G401 (cell line): ENCODE data around the gene CYP3A4. TPM values are rescaled to one million over a fixed set of nuclear protein-coding genes. Genes with fewer than 3 reads are reported as not detected.
"Not testable (repeated sequence)": the region's sequence is repeated elsewhere in the genome, so short reads cannot be mapped to it uniquely, and the experiment has no call there.

Experiments used
- DNase-seq: peaks from one replicate; pipeline ENCODE4 v3.0.0-alpha.2; 2015; ENCODE audit warnings: low spot score
- in situ Hi-C: cut with HindIII; loops from 2 replicates; pipeline ENCODE4 v1.10.0; 2016; ENCODE audit warnings: low sequenced_read_pairs, mixed read lengths
- total RNA-seq: library from RNA; depleted of rRNA; stranded (reverse); fragments of >200 nt; shearing (Covaris generic); gene quantifications from 2 replicates; pipeline ENCODE4 v1.2.3, GENCODE V29; 2014; rRNA removed

CYP3A4 gene
- total RNA-seq, 1 experiment from 2014 or later = not detected

DNA sequence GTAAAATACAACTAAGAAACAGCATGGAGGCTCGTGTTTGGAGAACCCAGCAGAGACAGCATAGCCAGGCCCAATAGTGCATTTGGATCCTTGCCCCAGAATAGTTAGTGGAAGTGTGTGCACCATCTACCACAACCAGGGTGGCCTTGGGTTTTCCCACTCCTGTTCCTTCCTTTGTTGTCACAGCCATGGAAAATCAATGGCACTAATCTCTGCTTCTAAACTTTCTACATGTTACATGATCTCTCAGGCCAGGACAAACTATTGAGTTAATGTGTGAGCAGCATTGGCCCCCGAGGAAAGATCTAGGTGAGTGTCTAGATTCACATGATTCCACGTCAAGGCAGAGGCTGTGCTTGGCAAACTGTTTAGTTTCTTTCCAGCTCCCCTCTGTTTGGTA is 51.0 kb downstream of the CYP3A4 start:
- in situ Hi-C loops = no loop called here
- DNase-seq = no peak

DNA sequence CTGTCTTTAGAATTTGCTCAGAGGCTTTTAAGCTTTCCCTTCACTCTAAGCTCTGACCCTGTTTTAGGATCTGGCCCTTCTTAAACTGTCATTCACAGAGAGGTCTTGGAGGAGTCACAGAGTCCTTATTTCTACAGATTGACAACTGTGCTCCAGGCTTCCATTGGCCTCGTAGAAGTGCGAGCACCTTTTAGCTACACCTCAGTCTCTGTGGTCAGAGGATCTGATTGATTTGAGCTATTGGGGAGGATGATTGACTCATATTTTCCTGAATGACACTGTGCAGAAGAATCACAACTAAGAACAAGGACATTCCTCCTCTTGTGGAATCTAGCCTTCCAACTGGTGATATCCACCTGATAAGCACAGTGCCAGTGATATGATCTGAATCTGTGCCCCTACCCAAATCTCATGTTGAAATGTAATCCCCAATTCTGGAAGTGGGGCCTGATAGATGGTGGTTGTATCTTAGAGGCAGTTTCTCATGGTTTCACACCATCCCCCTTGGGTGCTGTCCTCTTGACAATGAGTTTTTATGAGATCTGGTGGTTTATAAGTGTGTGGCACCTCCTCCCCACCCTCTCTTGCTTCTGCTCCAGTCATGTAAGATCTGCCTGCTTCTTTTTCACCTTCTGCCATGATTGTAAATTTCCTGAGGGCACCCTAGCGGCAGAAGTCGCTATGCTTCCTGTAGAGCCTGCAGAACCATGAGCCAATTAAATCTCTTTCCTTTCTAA is 52.2 kb downstream of the CYP3A4 start:
- DNase-seq = no peak
- in situ Hi-C loops = no loop called here

- no peak for DNase-seq
- in situ Hi-C loops = no loop called here
Observed at GRCh38 chr7:99730992-99731391, 53.0 kb downstream of the CYP3A4 start.

DNA sequence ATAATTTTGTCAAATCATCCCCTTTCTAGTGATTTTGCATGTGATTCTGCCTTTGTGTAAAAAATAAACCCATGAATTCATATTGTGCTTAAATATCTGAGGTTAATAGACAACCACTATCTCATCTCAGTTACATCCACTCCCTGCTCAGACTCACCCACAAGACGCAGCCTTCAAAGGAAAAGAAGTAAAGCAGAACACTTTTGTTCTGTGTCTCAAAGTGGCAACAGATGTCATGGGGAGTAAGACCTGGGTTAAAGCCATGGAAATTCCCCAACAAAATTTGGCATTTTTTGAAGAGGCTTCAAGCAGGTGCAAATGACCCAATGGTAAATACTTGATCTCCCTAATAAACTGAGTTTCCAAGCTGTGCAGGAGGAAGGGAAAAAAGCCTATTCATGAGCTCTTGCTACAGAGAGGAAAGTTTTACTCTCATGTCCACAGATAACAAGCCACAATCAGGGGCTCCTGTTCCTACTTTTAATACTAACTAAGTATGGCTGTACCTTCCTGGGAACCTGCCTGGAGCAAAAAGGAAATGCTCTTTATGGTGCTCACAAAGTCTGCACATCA is 53.7 kb downstream of the CYP3A4 start:
- DNase-seq = no peak
- in situ Hi-C loops = no loop called here

DNA sequence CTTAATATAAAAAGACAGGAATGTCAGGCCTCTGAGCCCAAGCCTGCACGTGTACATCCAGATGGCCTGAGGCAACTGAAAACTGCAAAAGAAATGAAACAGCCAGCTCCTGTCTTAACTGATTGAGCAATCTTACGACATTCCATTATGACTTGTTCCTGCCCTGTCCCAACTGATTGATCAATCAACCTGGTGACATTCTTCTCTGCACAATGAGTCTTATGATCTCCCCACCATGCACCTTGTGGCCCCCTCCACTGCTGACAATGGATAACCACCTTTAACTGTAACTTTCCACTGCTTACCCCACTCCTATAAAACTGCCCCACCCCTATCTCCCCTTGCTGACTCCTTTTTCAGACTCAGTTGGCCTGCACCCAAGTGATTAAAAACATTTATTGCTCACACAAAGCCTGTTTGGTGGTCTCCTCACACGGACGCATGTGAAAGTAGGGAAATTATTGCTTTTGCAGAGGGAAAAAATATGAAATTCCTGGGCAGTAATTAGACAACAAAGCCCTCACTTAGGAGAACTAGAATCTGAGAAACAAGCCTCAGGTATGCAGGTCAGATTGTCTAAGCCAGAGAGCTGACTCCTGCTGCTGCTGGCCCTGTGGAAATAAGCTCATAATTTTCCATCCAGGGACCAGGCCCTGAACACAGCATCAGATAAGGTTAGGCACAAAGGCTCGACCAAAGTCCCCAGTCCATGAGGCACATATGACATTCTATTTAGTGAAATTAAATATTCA is 54.3 kb downstream of the CYP3A4 start:
- in situ Hi-C loops = no loop called here
- no peak for DNase-seq

- in situ Hi-C loops = no loop called here
- DNase-seq = no peak
Observed at GRCh38 chr7:99728615-99729014, 55.4 kb downstream of the CYP3A4 start.

DNA sequence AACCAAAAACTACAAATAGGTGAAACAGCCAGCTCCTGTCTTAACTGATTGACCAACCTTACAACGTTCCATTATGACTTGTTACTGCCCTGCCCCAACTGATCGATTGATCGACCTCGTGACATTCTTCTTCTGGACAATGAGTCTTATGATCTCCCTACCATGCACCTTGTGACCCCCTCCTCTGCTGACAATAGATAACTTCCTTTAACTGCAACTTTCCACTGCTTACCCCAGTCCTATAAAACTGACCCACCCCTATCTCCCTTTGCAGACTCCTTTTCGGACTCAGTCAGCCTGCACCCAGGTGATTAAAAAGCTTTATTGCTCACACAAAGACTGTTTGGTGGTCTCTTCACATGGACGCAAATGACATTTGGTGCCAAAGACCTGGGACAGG is 60.8 kb downstream of the CYP3A4 start:
- DNase-seq, in situ Hi-C loops: not testable (repeated sequence)

DNA sequence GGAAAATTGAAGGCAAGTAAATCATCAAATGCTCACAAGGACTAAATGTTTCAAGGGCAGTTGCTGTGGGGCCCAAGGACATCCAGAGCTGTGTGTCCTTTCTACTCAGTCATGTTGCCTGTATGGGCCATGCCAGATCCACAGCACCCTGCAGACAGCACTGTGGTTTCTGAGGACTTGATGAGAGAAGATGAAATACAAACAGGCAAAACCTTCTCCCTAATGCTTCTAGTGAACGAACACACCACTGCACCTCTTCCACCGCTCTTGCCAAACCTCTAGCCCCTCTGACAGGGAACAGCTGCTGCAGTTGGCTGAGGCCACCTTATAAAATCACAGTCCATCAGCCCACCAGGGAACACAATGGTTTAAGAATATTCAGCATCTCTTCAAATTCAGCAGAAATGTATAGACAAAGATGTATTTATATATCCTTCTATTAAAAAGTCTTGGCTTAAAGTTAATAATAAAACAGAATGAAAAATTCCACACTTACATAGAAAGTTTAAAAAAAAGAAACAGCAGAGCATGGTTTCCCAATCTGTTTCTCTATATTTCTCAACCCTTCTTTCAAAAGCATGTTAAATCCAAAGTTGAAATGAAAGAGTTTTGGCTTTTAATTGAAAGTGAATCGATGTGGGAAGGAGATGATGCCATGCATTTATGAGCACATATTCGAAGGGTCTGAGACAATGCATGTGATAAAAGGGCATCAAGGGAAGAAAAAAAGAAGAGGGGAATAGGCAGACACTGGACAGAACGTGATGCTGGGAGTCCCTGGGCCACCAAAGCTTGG is 63.0 kb downstream of the CYP3A4 start:
- no peak for DNase-seq
- in situ Hi-C loops = no loop called here

DNA sequence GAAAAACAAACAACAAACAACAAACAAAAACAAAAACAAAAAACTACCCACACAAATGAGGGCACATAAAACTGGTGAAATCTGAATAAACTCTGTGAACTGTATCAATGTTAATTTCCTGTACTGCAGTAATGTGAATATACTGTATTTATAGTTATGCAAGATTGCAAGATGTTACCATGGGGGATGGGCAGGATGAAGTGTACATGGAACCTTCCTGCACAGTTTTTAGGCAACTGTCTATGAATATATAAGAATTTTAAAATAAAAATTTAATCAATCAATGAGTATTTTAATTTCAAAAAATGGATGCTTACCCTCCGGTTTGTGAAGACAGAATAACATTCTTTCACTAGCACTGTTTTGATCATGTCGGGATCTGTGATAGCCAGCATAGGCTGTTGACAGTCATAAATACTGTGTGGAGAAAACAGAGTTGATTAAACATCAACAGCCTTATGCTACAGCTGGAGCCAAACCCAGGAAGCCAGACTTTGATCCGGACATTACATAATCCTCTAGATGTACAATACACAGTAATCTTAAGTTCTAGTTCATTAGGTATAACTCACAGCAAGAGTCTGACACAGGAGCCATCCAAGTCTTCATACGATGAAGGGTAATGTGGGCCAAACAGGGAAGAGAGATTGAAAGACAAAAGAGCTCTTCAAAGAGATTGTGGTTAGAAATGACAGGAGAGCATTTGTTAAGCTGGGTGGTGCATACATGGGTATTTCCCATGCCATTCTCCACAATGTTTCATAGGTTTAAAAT is 63.8 kb downstream of the CYP3A4 start:
- in situ Hi-C loops = no loop called here
- no peak for DNase-seq

DNA sequence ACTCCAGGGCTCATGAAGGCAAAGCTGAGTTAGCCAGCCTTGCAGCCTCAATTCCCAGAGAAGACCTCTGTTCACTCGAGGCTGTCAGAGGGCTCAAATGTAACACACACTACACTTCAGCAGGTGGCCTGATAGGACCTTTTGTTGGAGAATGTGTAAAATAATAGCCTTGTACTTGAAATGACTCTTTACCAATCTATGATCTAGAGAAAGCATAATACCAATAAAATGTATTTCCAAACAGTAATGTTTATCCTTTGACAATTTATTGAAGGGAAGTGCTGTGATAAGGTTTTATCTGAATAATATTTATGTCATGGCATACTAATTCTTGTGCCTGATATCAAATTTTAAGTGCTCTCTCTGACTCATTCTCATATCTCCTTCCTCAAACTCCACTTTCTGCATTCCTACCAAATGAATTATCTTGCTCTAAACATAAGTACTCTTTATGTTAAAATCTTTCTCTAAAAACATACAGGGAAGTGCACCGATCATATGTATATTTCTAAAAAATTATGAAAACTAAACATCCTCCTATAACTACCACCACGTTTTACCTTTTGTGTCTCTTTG is 69.9 kb downstream of the CYP3A4 start:
- no peak for DNase-seq
- in situ Hi-C loops = no loop called here

GRCh38 chr7:99709838-99710578 is 74.0 kb downstream of the CYP3A4 start:
- no peak for DNase-seq
- in situ Hi-C loops = no loop called here

- DNase-seq = no peak
- in situ Hi-C loops = no loop called here
Observed at GRCh38 chr7:99709260-99709659, 74.7 kb downstream of the CYP3A4 start.

DNA sequence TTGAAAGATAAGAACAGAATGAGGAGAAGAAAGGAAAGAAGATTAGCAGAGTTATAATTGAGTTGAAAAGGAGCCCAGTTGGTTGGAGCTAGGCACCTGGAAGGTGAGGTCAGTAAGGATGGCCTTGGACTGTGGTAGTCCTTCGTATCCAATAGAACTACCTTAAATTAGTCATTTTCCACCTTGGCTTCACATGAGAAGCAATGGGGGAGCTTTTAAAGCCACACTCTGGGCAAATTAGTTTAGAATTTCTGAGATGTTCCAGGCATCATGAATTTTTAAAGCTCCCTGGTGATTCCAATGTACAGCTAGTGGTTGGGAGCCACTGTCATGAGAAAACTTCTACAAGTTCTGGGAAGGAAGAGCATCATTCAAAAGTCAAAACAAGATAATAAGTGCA is 76.9 kb downstream of the CYP3A4 start:
- in situ Hi-C loops = no loop called here

More for the DNA sequence above, 76.9 kb downstream of the CYP3A4 start:
- no peak for DNase-seq

Other genes with a start within 250 kb of the CYP3A4 start
- 2.6 and 5.0 TPM in 2 replicates for gene FAM200A, start 232.1 kb downstream of the CYP3A4 start, total RNA-seq
- 40.9 and 48.6 TPM in 2 replicates for gene ZNF655, start 225.5 kb downstream of the CYP3A4 start, total RNA-seq
- 0.12 TPM in 1 of 2 replicates, not detected in the other for gene TMEM225B, start 185.9 kb downstream of the CYP3A4 start, total RNA-seq
- gene ZSCAN25, start 167.2 kb downstream of the CYP3A4 start, total RNA-seq = 7.6 and 10.6 TPM in 2 replicates
- gene CYP3A5, start 104.2 kb downstream of the CYP3A4 start, total RNA-seq = not detected in 2 replicates
- not detected in 2 replicates for gene CYP3A7, start 49.0 kb downstream of the CYP3A4 start, total RNA-seq
- gene CYP3A43, start 43.8 kb upstream of the CYP3A4 start, total RNA-seq = not detected in 2 replicates
- not detected in 2 replicates for gene OR2AE1, start 92.8 kb upstream of the CYP3A4 start, total RNA-seq
- gene TRIM4, start 135.3 kb upstream of the CYP3A4 start, total RNA-seq = 10.0 and 12.9 TPM in 2 replicates
- gene GJC3, start 145.4 kb upstream of the CYP3A4 start, total RNA-seq = not detected in 2 replicates
- gene AZGP1, start 191.8 kb upstream of the CYP3A4 start, total RNA-seq = 1.1 TPM in 1 of 2 replicates, not detected in the other
- gene ZKSCAN1, start 231.4 kb upstream of the CYP3A4 start, total RNA-seq = 13.8 and 19.4 TPM in 2 replicates